ENCODE results near the gene NGFR. TPM values are rescaled to one million over a fixed set of nuclear protein-coding genes. Genes with fewer than 3 reads are reported as not detected.

NGFR gene
- total and polyA plus RNA-seq, 9 of the 15 experiments (the other 6 are each of a cell fraction or from before 2014, with no cell fraction given), result 0.07 to 0.23 (median 0.13) TPM; not detected in 4

DNA sequence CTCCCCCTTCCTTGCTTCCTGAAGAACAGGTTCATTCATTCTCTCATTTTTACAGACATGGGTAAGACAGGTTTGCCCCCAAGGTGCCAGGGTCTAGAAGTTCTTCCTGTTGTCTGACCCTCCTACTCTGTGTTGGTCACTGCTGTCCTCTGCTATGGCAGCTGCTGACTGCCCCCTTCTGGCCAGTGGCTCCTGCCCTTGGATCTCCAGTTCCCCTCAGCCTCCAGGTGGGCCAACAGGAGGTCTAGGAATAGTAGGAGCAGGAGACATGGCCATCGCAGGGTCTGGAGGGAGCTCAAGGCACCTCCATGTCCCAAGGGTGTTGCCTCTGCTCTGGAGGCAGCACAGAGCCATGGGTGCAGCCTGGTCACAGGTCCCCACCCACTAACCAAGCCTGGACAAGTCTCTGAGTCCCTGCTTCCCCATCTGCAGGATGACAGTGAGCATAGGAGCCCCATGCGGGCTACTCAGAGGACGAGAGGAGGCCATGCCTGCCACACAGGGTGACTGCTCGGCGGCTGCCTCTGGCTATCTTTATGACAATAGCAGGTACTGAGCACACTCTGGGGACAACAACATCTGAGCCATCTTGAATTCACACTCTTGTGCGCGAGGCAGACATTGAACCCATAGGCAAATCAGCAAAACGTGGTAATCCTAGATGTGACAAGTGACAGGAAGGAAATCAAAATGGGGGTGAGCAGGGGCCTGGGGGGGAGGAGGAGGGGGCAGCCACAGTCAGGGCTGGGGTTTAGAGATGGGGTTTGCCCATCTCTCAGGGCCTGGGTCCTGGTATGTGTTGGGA lies 53.6 kb downstream of the NGFR start:
- intact Hi-C loops (cut with micrococcal nuclease) (loop anchor here (1.0 to 2.0 kb wide), 3 partner anchors 53 to 140 kb away; partner anchors contain the start of gene NGFR), in situ Hi-C loops (cut with MboI) (no loop called here)
- no peak overlapping the region for H3K9ac ChIP-seq (ENCODE audit: insufficient read depth in 1 of 2, low read depth in 2 of 2, low read length in 2 of 2)
- DNase-seq (ENCODE audit: extremely low read depth in 1 of 4, low spot score in 3 of 4) (peak; percentile 57 to 65 (median 62)), FAIRE-seq (peak; percentile 85), ATAC-seq (peak; percentile 89)
- H3K36me3 ChIP-seq (ENCODE audit: control insufficient read depth, insufficient read depth, low read length), result no peaks in the 10 kb centered on the region
- CTCF ChIA-PET (ENCODE audit: low intra/inter-chr PET ratio), result interaction anchor here (0.7 to 3.1 kb wide), 6 partner anchors 110 to 870 kb away, joined by 3 to 20 read pairs (median 4); no protein-coding TSS in a partner anchor
- H3K4me3 ChIP-seq, result no peak overlapping the region
- no peak overlapping the region for H3K4me2 ChIP-seq (ENCODE audit: insufficient read depth, low read length)
- H3K79me2 ChIP-seq (ENCODE audit: control insufficient read depth, insufficient read depth, low read length), result no peaks in the 10 kb centered on the region
- WGBS (ENCODE audit: insufficient coverage, low coverage, missing lambda C conversion rate), result 10% methylated on average over 8 of the region's 8 CpGs
- H3K4me1 ChIP-seq (replicated peaks in 1 of 2; ENCODE audit: control insufficient read depth in 2 of 2, insufficient read depth in 2 of 2, low read length in 2 of 2), result peaks cover 0 to 10% of the 10 kb centered on the region in 2 experiments; a peak in 1 of 5 replicates
- H3K27me3 ChIP-seq (ENCODE audit: control insufficient read depth in 2 of 2, insufficient read depth in 2 of 2, low read length in 2 of 2), result peaks cover 0 to 13% of the 10 kb centered on the region in 2 experiments; a peak in 3 of 5 replicates
- H2AFZ ChIP-seq (ENCODE audit: low read depth, low read length), result no peak overlapping the region
- no peaks in the 10 kb centered on the region for H3K9me3 ChIP-seq (replicated peaks; ENCODE audit: control insufficient read depth, insufficient read depth, low read depth, low read length)
- POLR2A ChIA-PET, result interaction anchor here (0.5 kb wide), 1 partner anchor 151 kb away, joined by 3 read pairs; no protein-coding TSS in a partner anchor
- no peaks in the 10 kb centered on the region; the same call in 1 of the 2 replicates for H4K20me1 ChIP-seq (replicated peaks; ENCODE audit: control insufficient read depth, insufficient read depth, low read length)
- no TSS peak for BruUV-seq (replicated peaks)
- no peaks in the 10 kb centered on the region for H3K9me1 ChIP-seq (ENCODE audit: control insufficient read depth, insufficient read depth, low read length)
- H3K27ac ChIP-seq (ENCODE audit: extremely low read depth, low read depth, low read length), result no peak overlapping the region
- TF ChIP-seq, protein P1, sequence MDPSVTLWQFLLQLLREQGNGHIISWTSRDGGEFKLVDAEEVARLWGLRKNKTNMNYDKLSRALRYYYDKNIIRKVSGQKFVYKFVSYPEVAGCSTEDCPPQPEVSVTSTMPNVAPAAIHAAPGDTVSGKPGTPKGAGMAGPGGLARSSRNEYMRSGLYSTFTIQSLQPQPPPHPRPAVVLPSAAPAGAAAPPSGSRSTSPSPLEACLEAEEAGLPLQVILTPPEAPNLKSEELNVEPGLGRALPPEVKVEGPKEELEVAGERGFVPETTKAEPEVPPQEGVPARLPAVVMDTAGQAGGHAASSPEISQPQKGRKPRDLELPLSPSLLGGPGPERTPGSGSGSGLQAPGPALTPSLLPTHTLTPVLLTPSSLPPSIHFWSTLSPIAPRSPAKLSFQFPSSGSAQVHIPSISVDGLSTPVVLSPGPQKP (CRISPR knock-in tag; IDR thresholded peaks at IDR 0.05), result no peak
- TF ChIP-seq, protein P2, sequence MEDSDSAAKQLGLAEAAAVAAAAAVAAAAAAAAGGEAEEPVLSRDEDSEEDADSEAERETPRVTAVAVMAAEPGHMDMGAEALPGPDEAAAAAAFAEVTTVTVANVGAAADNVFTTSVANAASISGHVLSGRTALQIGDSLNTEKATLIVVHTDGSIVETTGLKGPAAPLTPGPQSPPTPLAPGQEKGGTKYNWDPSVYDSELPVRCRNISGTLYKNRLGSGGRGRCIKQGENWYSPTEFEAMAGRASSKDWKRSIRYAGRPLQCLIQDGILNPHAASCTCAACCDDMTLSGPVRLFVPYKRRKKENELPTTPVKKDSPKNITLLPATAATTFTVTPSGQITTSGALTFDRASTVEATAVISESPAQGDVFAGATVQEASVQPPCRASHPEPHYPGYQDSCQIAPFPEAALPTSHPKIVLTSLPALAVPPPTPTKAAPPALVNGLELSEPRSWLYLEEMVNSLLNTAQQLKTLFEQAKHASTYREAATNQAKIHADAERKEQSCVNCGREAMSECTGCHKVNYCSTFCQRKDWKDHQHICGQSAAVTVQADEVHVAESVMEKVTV (CRISPR knock-in tag; IDR thresholded peaks at IDR 0.05), result peak; percentile 77
- no peak for TF ChIP-seq MYNN (IDR thresholded peaks at IDR 0.05)
- TF ChIP-seq MYNN (CRISPR knock-in tag; IDR thresholded peaks at IDR 0.05), result no peak
- peak; percentile 82 to 93 for TF ChIP-seq RAD21 (CRISPR knock-in tag; conservative IDR thresholded peaks at IDR 0.05 in 1 of 2, IDR thresholded peaks at IDR 0.05 in 1 of 2)
- no peak for TF ChIP-seq NCOA1 (IDR thresholded peaks at IDR 0.05; ENCODE audit: low read depth)
- peak; percentile 63; the same call in 1 of the 2 replicates for TF ChIP-seq ARID2 (IDR thresholded peaks at IDR 0.05)
- TF ChIP-seq REST (IDR thresholded peaks at IDR 0.05; ENCODE audit: borderline replicate concordance), result peak; percentile 86
- no peak for TF ChIP-seq REST (CRISPR knock-in tag; IDR thresholded peaks at IDR 0.05; ENCODE audit: low read depth)
- peak; percentile 72 for TF ChIP-seq SMC3 (conservative IDR thresholded peaks at IDR 0.05; ENCODE audit: insufficient read depth, low read depth, low read length)
